WERI-Rb-1 (cell line): ENCODE data around the gene PSKH1.
A peak's percentile ranks its signal among the peaks of the same experiment; 100 is the strongest.

Source experiments
- DNase-seq: peaks from one replicate; pipeline ENCODE4 v3.0.0-alpha.2; 2020
- H3K27ac ChIP-seq: fragments of 250-450 bp; sonication (Bioruptor Pico); 2 replicates; pipeline ENCODE4 v1.5.1; 2020; ENCODE audit warnings: mild to moderate bottlenecking, moderate library complexity
- H3K27me3 ChIP-seq: fragments of 250-450 bp; sonication (Bioruptor Pico); 2 replicates; pipeline ENCODE4 v1.5.1; 2021; ENCODE audit warnings: mild to moderate bottlenecking, low read depth, moderate library complexity; ENCODE audit not compliant: insufficient read depth, severe bottlenecking
- H3K36me3 ChIP-seq: fragments of 250-450 bp; sonication (Bioruptor Pico); 2 replicates; pipeline ENCODE4 v1.5.1; 2020; ENCODE audit warnings: mild to moderate bottlenecking, moderate library complexity
- H3K4me3 ChIP-seq: 2 replicates; pipeline ENCODE4 v1.5.1; 2011; ENCODE audit warnings: low read depth, mild to moderate bottlenecking, control low read depth, low read length
- H3K9me3 ChIP-seq: fragments of 250-450 bp; sonication (Bioruptor Pico); 2 replicates; pipeline ENCODE4 v1.5.1; 2021; ENCODE audit warnings: mild to moderate bottlenecking, moderate library complexity; ENCODE audit not compliant: severe bottlenecking
- CTCF ChIP-seq: IDR thresholded peaks from 2 replicates; pipeline ENCODE4 v1.5.1; 2011; ENCODE audit warnings: low read depth, mild to moderate bottlenecking, control low read depth, inconsistent platforms, low read length

Gene PSKH1

DNA sequence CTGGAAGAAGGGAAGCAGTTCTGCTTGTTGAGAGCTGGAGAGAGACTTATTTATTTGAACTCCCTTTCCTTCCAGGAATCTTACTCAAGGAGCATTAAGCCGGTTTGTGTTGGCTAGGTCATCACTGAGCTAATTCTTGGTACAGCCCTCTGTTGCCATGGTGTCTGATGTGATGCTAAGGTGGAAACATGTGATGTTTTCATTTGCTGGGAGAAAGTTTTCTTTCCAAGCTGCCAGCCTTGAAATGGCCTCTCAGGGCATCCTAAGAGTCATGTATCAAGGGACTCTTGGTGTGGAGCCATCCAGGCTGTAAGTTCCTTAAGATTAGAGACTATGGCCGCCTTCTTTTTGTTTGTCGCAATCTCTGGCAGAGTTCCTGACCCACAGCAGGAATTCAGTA is 4.2 kb downstream of the PSKH1 start:
- Histone ChIP-seq H3K27ac (no peak overlapping the region), H3K9me3 (no peaks in the 10 kb centered on the region), H3K4me3 (no peak overlapping the region), H3K27me3 (no peaks in the 10 kb centered on the region), H3K36me3 (no peaks in the 10 kb centered on the region; the same call in 1 of the 2 replicates)
- TF ChIP-seq CTCF: no peak
- DNase-seq: no peak

- DNase-seq: no peak
- no peak for TF ChIP-seq CTCF
These were observed 8.7 kb downstream of the PSKH1 start for GRCh38 chr16:67901734-67902133.

DNA sequence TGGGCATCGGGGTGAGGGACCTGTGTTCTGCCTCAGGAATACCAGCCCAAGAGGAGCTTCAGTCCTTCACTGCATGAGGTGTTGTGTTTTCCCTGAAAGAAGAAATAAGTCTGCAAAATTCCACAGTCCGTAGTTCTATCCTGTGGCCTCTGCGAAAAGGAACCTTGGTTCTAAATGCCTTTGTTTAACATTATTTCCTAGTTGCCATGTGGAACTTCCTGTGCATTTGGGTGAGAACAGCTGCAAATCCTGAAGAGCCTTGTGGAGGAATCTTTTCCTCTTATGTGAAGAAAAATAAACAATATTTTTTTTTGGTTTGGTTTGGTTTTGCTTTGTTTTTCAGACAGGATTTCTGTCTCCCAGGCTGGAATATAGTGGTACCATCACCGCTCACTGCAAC is 9.8 kb downstream of the PSKH1 start:
- Histone ChIP-seq H3K4me3 (no peak overlapping the region), H3K27ac (no peak overlapping the region), H3K27me3 (no peaks in the 10 kb centered on the region), H3K36me3 (no peaks in the 10 kb centered on the region; the same call in 1 of the 2 replicates), H3K9me3 (no peaks in the 10 kb centered on the region)
- no peak for TF ChIP-seq CTCF
- DNase-seq: no peak

More at GRCh38 chr16:67901734-67902133, 8.7 kb downstream of the PSKH1 start:
- Histone ChIP-seq H3K36me3 (no peaks in the 10 kb centered on the region; the same call in 1 of the 2 replicates), H3K27me3 (no peaks in the 10 kb centered on the region), H3K4me3 (no peak overlapping the region), H3K27ac (no peak overlapping the region), H3K9me3 (no peaks in the 10 kb centered on the region)

DNA sequence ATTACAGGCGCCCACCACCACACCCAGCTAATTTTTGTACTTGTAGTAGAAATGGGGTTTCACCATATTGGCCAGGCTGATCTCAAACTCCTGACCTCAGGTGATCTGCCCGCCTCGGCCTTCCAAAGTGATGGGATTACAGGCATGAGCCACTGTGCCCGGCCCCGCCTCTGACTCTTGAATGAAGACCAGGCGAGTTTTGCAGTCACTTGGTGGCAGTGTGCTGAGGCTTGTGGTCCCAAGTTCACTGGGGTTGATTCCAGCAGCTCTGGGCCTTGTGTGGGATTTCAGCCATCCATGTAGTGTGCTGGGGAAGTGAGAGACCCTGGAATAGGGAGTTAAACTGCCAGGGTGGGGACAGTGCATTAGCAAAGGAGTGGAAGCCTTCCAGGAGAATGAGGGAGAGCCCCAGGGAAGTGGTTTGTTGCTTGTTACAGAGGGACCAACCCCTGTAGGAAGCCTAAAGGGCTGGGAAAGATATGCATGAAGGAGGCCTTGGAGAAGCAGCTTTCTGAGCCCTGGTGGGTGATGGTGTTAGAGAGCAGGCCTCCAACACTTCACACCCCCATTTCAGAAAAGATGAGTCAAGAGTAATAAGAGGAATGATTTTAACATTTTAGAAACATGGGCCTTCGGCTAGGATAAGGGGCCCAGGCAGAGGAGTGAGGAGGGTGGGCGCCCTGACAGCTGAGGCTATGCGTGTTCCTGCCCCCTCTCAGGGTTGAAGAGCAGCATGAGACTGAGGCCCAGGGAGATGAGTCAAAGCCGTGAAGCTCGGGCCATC is 14.5 kb downstream of the PSKH1 start:
- Histone ChIP-seq H3K27me3 (no peaks in the 10 kb centered on the region), H3K4me3 (no peak overlapping the region), H3K9me3 (no peaks in the 10 kb centered on the region), H3K36me3 (peaks cover 16% of the 10 kb centered on the region), H3K27ac (0 out of 2 replicates have a peak overlapping the region, but pooled peaks have one; percentile 4)
- peak; percentile 82 for DNase-seq
- TF ChIP-seq CTCF: peak; percentile 43; the same call in 1 of the 2 replicates

- Histone ChIP-seq H3K4me3 (no peak overlapping the region), H3K27me3 (no peaks in the 10 kb centered on the region), H3K36me3 (peaks cover 16% of the 10 kb centered on the region), H3K27ac (no peak overlapping the region), H3K9me3 (no peaks in the 10 kb centered on the region)
- TF ChIP-seq CTCF: no peak
- DNase-seq: no peak
These were observed 16.1 kb downstream of the PSKH1 start for GRCh38 chr16:67909056-67909742.
